GM21526 (cell line): ENCODE measurements around the gene CXCL12.

ENCODE experiments used
- ATAC-seq: cut with Tn5 transposase; IDR thresholded peaks from one replicate; pipeline ENCODE4 v1.9.1; 2021; ENCODE audit warnings: moderate library complexity; ENCODE audit not compliant: unreplicated experiment, low FRiP score

Gene CXCL12

DNA sequence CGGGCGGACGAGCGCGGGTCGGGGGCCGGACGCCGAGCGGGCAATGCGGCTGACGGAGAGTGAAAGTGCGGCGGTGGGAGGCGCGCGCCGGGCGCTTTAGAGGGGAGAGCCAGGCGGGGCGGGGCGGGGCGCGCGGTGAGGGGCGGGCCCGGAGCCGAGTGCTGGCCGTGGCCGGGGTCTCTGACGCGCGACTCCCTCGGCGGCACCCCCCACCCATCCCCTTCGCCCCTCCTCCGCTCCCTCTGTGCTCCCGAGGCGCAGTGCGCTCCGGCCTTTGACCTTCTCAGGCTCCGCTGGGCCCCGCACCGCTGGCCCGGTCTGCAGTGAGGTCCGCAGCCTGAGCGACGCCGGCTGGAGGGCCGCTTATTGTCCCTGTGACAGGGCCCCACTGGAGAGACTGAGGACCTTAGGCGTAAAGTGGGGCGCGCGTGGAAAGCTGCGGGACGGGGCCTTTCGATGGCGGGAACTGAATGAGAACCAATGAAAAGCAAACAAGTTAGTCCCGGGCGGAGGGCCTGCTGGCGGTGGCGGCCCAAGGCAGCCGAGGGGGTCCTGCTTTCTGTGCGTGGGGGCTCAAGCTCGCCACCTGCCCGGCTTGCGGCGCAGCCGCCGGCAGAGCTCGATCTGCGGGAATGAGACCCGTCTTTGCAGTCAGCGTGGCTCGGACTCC lies at the start of gene CXCL12:
Gene CXCL12, minus strand, starts transcription at position 72 of the 670 bp plus-strand sequence. CDS start 92 bp downstream, outside the sequence.
- no peak for ATAC-seq

DNA sequence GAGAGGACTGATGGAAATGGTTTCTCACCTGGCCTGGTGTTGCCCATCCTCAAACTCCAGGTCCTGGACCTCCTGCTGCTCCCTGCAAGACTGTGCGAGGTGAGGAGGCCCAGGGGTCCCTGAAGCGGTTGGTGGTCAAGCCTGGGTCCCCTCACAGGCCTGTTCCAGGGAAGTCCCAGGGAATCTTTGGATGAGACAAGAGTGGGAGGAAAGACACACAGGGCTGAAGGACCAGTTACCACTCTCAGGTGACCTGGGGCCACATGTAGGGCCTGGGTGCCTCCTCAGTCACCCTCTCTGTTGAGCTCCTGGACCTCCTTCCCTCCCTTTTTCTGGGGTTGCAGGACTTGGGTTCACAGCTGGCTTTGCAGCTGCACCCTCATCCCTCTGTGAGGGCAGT lies 42.6 kb upstream of the CXCL12 start:
- no peak for ATAC-seq

DNA sequence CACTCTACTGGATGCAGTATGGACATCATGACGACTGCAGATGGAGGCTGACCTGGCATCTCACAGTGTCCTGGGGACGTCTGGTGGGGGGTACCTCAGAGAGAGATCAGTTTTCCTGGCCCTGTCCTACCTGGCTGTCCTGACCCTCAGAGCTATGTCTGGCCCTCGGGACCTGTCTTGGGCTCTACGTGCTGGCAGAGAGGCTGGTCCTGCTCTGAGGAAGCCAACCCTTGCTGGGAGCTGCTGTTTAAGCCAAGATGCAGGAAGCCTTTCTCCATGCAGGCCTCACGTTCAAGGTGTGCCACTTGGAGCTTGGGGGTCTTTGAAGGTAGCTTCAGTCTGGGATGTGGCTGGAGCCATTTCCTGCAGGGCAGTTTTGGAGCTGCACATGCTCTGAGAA lies 42.1 kb upstream of the CXCL12 start:
- no peak for ATAC-seq

DNA sequence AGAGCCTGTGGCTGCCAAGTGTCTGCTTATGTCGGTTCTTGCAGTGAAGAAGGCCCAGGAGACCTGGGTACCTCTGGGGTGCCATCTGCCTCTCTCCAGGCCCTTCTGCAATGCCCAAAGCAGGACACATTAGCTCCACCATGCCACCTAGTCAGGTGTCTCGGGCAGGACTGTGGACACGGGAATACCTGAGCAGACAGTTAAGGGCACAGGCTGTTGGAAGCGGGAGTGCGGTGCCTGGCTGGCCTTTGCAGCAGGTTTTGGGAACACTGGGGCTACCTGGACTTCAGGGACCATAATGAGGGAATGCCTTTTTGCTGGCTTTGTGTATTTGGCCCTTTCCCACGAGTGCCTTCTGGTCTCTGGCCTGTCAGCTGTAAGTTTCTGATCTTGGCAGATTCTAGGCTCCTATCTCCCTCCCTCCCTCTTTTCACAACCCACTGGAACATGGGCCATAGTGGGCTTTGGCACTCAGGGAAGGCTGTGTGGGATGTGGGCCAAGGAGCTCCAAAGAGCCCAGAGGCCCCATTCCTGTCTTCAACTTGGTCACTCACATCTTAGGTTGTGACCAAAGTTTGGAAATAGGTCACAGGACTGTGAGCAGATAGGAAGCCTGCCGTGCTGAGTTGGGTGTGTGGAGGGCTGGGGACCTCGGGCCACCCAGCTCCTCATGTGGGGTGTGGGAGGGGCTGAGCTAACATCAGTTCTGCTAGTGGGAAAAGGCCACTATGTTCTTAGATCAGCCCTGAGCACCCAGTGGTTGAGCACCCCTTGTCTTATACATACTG lies 41.5 kb upstream of the CXCL12 start:
- ATAC-seq = no peak

DNA sequence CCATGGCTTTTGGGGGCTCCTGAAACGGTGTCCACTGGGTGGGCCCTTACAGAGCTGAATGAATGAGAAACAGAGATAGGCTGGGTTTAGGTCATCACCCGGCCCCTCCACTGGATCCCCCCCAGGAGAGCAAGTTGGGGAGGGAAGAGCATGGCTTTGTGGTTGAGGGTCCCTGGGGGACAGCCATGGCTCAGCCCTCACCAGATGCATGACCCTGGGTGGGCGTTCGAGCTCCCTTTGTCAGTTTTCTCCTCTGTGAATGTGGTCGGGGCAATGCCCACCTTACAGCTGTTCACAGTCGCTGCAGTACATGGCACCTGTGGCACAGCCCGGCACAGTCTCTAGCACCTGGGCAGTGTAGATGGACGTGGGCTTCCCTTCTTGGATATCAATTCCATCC lies 40.6 kb upstream of the CXCL12 start:
- ATAC-seq = no peak

DNA sequence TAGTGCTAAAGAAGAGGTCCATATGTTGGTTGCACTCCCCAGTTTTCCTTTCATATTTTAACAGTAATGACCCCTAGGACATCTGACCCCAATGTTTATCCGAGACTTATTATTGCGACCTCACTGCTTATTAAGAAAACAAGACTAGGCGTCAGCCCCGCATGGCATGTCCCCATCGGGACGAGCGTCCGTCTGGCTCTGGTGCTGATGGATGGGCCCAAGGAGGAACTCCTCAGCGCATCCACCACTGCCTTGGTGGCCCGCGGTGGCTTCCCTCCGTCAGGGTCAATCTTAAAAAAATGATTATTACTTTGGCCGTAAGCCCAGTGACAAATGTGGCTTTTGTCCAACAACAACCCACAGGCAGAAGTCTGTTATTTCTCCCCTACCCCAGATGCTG lies 40.1 kb upstream of the CXCL12 start:
- ATAC-seq = no peak

DNA sequence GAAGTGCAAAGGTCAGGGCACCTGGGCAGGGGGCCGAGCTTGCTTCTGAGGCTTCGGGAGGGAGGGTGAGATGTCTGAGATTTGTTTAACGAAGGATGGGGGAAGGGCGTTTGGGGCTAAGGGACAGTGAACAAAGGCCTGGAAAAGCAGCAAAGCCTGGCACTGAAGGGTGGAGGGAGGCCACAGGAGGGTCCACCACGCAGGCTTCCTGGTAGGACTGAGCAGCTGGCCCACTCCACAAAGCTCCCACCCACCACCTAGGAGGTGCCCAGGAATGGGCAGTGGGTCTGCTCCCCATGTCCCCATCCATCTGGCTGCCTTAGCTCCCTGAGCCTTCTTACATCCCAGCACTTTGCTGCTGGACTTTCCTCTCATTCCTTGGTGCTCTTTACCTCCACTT lies 39.4 kb upstream of the CXCL12 start:
- ATAC-seq = no peak

DNA sequence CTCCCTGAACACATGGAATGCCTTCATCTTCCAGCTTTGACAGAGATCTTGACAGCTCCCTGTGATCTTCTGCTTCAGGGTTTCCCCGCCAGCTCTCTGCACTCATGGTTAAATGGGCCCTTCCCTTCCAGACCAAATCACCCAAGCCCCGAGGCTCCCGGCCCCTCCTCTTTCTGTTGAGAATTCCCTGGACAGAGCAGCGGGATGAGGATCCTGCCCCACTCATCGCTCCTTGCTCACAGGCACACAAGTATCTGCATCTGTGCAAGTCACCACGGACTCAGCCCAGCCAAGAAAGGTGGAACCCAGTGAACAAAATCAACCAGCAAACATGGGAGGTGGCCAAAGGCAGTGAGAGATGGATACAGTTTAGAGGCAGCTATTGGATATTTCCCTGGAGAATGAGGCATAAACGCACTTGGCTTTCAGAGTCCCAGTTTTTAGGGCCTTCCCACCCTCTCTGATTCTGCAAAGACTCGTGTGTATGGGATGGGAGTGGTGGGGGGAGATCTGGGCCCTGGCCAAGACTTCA lies 37.7 kb upstream of the CXCL12 start:
- no peak for ATAC-seq

DNA sequence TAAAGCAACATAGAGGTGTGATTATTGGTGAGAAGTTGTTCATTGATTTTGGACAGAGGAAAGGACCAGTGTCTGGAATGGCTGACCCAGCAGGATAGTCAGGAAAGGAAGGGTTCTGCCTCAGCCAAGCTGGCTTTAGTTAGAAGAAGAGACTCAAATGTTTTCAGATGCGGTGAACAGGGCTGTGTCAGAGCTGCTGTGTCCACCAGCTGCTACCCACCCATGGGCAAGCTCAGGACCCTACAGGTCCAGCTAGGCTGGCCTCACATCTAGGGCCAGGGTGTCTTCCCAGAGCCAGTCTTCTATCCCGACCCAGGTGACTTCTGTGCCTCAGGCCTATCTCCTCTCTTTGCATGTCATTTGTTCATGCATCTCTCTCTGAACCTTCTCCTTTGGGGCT lies 37.3 kb upstream of the CXCL12 start:
- ATAC-seq = no peak

DNA sequence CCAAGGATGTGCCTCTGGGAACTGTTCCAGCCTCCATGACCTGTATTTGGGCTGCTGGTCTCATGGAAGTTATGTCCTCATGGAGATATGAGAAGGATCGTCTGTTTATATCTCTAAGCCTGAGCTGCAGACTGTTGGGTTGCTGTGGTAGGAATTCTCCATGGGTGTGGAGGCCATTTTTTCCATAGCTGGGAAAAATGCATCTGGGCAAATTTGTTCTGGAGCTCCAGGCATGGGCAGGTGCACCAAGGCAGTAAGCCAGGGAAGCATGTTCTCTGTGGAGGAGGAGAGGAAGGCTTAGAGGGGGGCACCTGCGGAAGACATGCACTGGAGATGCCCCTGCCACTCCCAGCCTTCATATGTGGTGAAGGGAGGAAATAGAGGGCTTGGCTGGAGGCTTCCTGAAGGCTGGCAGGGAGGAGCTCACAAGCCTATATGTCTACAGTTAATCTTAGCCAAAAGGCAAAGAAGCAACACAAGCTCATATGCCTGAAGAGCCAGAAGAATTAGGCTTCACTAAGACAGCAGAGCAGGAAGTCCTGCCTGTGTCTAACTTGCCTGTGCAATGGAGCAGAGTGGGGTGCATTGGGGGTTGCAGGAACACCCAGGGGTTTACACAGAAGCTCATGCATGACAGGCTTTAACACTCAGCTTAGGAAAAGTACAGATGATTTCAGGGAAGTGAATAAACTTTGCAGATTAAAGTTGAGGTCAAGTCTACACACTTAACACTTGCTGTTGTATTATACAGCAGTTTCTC lies 35.1 kb upstream of the CXCL12 start:
- ATAC-seq = no peak

DNA sequence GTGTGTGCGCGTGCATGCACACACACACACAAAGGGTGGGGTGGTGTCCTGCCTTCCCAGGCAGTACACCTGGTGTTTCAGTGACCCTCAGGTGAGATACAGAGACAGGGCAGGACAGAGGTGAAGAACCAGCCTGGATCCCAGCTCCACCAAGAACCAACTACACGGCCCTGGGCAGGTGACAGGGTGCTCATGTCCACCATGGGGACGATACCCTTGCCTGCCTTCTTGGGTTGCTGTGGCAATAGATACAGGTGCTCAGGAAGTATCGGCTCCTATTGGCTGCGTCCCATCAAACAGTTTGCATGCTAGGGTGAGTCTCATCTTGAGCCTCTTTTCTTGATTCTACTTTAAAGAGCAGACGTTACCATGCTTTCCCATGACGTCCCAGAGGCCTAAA lies 33.7 kb upstream of the CXCL12 start:
- ATAC-seq = no peak

DNA sequence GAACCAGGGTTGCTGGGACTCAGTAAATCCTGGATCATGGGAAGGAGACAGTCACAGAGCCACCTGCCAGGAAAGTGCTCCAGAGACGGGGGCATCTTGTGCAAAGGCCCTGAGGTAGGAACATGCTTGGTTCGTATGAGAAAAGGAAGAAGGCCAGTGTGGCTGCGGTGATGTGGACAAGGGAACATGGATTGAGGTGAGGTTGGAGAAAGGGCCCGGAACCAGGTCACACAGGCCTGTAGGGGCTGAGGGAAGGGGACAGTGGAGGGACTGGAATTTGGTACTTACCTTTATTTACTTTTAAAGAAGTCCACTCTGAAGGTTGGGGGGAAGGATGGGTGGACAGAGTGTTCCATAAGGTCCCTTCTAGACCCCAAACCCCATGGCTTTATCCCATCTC lies 32.9 kb upstream of the CXCL12 start:
- no peak for ATAC-seq

DNA sequence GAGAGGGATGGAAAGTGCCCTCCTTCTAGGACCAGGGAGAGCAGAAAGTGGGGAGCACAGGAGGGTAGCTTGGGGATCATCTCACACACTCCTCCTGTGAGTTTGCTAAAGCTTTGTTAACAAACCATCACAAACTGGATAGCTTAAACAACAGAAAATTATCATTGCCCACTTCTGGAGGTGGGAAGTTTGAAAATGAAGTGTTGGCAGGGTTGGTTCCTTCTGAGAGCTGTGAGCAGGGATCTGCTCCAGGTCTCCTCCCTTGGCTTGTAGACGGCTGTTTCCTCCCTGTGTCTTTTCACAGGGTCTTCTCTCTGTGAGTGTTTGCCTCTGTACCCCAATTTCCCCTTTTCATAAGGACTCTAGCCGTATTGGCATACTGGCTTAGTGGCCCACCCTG lies 32.0 kb upstream of the CXCL12 start:
- no peak for ATAC-seq

DNA sequence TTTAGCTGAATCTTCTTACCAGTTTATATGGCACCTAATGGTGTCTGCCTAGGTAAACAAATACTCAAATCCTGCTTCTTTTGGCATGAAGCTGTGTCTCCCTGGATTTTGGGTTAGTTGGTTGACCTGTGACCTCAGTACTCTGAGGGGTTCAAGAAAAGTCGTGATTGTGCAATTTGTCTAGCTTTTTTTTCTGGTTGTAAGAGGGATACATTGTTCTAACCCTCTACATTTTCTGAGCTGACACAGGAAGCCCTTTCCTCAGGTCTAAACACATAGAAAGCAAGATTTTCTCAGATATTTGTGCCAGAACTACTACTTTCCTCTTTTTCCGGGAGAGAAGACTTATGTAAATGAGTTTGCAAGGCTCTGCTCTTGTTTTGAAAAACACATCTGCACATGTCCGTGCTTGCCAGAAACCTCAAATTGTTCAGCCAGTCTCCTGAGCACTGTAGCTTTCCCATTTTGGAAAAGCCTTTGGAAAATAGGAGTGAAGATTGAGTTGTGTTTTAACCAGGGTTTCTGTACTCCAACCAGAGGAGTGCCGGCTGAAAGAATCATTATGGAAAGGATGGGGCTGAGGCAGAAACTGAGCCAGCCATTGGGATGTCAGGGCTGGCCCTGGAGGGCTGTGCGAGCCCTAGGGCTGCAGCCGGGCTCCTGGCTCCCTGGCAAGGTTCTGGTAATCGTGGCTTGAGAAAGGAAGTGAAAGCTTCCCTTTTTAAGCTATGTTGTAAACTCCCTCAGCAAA lies 31.3 kb upstream of the CXCL12 start:
- no peak for ATAC-seq

DNA sequence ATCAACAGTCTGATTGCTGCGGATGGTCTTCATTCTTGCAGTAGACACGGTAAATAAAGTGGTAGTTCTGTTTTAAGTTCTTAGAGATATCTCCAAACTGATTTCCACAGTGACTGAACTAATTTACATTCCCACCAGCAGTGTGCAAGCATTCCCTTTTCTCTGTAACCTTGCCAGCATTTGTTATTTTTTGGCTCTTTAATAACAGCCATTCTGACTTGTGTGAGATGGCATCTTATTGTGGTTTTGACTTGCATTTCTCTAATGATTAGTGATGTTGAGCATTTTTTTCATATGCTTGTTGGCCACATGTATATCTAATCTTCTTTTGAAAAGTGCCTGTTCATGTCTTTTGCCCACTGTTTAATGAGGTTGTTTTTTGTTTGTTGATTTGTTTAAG lies 30.2 kb upstream of the CXCL12 start:
- ATAC-seq = no peak

DNA sequence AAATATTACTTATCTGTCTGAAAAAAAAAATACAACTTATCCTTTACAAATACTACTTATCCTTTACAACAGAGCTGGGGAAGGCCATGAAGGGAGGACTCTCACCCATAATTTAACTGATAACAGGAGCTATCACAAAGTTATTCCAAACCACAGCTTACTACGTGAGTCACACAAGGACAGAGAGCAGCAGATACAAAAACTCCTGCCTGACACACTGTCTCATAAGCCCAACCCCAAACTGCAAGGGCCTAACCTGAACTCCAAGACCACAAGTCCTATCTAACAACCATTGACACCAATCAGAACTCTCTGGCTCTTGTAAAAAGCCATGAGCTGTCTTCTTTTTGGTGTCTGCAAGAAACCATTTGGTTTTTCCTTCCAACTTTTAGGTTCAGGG lies 28.5 kb upstream of the CXCL12 start:
- no peak for ATAC-seq

DNA sequence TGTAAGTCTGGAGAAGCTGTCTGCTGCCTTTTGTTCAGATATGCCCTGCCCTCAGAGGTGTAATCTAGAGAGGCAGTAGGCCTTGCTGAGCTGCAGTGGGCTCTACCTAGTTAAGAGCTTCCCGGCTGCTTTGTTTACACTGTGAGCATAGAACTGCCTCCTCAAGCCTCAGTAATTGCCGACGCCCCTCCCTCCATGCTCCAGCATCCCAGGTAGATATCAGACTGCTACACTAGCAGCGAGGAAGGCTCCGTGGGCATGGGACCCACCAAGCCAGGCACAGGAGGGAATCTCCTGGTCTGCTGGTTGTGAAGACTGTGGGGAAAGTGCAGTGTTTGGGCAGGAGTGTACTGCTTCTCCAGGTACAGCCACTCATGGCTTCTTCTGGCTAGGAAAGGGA lies 26.4 kb upstream of the CXCL12 start:
- ATAC-seq = no peak

DNA sequence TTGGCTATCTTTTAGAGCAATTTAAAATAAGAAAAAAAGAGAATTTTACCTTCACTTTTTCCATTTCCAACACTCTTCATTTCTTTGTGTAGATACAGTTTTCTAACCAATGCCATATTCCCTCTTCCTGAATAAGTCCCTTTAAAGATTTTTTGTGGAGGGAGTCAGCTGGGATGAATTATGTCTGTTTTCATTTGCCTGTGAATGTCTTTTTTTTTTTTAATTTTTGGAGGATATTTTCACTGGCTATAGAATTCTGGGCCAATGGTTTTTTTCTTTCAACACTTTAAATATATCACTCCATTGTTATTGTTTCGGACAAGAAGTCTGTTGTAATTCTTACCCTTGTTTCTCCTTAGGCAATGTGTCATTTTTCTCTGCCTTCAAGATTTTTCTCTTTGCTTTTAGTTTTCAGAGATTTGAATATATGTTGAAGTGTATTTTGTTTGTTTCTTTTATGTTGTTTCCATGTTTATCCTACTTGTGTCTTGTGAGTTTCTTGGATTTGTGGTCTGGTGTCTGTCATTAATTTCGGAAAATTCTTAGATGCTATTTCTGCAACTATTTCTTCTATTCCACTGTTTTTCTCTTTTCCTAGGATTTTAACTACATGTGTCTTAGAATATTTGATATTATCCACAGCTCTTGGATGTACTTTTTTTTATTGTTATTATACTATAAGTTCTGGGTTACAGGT lies 20.0 kb upstream of the CXCL12 start:
- no peak for ATAC-seq

DNA sequence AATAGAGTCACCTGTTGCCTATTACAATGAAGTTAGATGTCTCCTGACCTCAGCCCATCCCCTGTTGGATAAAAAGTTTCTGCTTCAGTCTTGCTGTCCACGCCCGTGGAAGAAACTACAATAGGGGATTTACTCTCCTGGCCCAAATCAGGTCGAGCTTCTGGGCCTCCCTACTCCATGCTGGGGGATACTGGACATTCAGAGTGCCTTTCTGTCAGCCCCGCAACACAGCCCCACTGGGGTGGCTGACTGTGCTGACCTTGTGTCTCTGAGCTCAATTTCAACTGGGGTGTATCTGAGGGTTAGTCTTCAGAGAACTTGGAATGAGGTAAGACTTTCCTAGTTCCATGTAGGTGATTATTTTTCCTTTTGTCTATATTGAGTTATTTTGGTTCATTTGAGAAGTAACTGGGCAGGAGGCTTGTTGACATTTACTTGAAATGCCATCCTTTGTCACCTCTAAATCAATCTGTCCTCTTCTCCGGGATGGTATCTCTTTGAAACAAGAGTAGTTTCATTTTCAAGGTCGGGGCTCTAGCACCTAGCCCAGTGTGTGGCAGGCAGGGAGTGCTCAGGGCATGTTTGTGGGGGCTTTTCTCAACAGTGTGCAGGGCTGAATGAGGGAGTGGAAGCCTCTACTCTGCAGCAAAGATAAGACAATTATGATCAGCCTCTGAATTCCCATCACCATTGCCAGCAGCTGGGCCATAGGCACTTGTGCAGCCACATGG lies 17.7 kb upstream of the CXCL12 start:
- ATAC-seq = no peak
